Measurements from ENCODE around the gene NEUROG1.

GRCh38 chr5:135488727-135489465 is 46.9 kb downstream of the NEUROG1 start:
- TF ChIP-seq CTCF (IDR thresholded peaks at IDR 0.05; ENCODE audit: poor library complexity, severe bottlenecking) (no peak), REST (IDR thresholded peaks at IDR 0.05; ENCODE audit: borderline replicate concordance) (no peak), POLR2AphosphoS5 (IDR thresholded peaks at IDR 0.05) (no peak), EP300 (conservative IDR thresholded peaks at IDR 0.05; ENCODE audit: poor library complexity, severe bottlenecking) (no peak), EZH2 (IDR thresholded peaks at IDR 0.05; ENCODE audit: borderline replicate concordance, insufficient read depth, low read length, poor library complexity, severe bottlenecking) (no peak), TAF1 (IDR thresholded peaks at IDR 0.05; ENCODE audit: low read depth) (no peak)
